HT-29 (cell line): ENCODE data around the gene TTC31. TPM values are rescaled to one million over a fixed set of nuclear protein-coding genes. Genes with fewer than 3 reads are reported as not detected.
"Not testable (repeated sequence)": the region's sequence is repeated elsewhere in the genome, so short reads cannot be mapped to it uniquely, and the experiment has no call there.

Experiments
- DNase-seq: peaks from one replicate; pipeline ENCODE4 v3.0.0-alpha.2; 2015; ENCODE audit warnings: low spot score
- total RNA-seq: library from RNA; depleted of rRNA; stranded (reverse); fragments of >200 nt; shearing (Covaris generic); gene quantifications from 2 replicates; pipeline ENCODE4 v1.2.3, GENCODE V29; 2014

TTC31 gene
- total RNA-seq, 1 experiment from 2014 or later: 13.4 TPM

- no peak for DNase-seq
Measured at GRCh38 chr2:74457129-74457548, 25.7 kb upstream of the TTC31 start.

GRCh38 chr2:74457549-74458131 lies 25.2 kb upstream of the TTC31 start:
- DNase-seq: peak; percentile 80

GRCh38 chr2:74458132-74458937 lies 24.5 kb upstream of the TTC31 start, which contains the start of gene WBP1:
Gene WBP1, plus strand, starts transcription at chr2:74458438. Its CDS starts 165 bp downstream, at chr2:74458603.
- DNase-seq: peak; percentile 100

- no peak for DNase-seq
Measured at GRCh38 chr2:74458938-74459363, 23.9 kb upstream of the TTC31 start.

GRCh38 chr2:74459503-74460118 lies 23.3 kb upstream of the TTC31 start:
- DNase-seq: not testable (repeated sequence)

GRCh38 chr2:74460187-74460586 lies 22.7 kb upstream of the TTC31 start:
- not testable (repeated sequence) for DNase-seq

GRCh38 chr2:74461187-74462053 lies 21.5 kb upstream of the TTC31 start:
- DNase-seq: no peak

- DNase-seq: no peak
Measured at GRCh38 chr2:74462054-74462785, 20.7 kb upstream of the TTC31 start.

GRCh38 chr2:74462786-74463105 lies 20.1 kb upstream of the TTC31 start:
- DNase-seq: no peak

- no peak for DNase-seq
Measured at GRCh38 chr2:74464406-74464805, 18.5 kb upstream of the TTC31 start.

- DNase-seq: not testable (repeated sequence)
Measured at GRCh38 chr2:74470742-74471141, 12.1 kb upstream of the TTC31 start.

- no peak for DNase-seq
Measured at GRCh38 chr2:74471332-74472065, 11.4 kb upstream of the TTC31 start.

GRCh38 chr2:74472086-74472944 lies 10.6 kb upstream of the TTC31 start, which contains the start of gene MRPL53:
Gene MRPL53, minus strand, starts transcription at chr2:74472680. Its CDS starts 20 bp downstream, at chr2:74472660.
- DNase-seq: peak; percentile 97

- no peak for DNase-seq
Measured at GRCh38 chr2:74472945-74473258, 10.0 kb upstream of the TTC31 start.

- DNase-seq: no peak
Measured at GRCh38 chr2:74474481-74474880, 8.4 kb upstream of the TTC31 start.

- DNase-seq: no peak
Measured at GRCh38 chr2:74474899-74475298, 8.0 kb upstream of the TTC31 start.

- DNase-seq: no peak
Measured at GRCh38 chr2:74481431-74481830, 1.4 kb upstream of the TTC31 start.

- no peak for DNase-seq
Measured at GRCh38 chr2:74481961-74482800, 700 bp upstream of the TTC31 start.
